GM21717 (cell line): Measurements from ENCODE around the gene KRT32.

Source experiments
- ATAC-seq: cut with Tn5 transposase; IDR thresholded peaks from one replicate; pipeline ENCODE4 v1.9.1; 2021; ENCODE audit warnings: mild to moderate bottlenecking, moderate library complexity; ENCODE audit not compliant: unreplicated experiment

The KRT32 gene

DNA sequence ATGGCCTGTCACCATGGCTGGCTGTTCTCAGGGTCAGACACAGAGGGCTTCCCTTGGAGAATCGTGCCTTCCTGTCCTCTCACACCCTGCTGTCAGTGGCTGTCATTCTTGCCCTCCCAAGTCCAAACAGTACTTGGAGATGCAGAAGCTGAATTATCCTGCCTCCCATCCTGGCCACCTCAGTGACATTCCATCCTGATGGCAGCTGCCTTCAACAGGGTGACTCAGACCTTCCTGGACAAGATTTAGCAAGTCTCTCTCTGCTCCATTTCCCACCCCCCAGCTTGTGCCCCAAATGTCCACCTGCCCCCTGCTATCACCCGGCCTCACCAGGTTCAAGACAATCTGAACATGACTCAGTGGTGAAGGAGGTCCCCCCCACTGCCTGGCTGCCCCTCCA lies 27.3 kb upstream of the KRT32 start:
- no peak for ATAC-seq

DNA sequence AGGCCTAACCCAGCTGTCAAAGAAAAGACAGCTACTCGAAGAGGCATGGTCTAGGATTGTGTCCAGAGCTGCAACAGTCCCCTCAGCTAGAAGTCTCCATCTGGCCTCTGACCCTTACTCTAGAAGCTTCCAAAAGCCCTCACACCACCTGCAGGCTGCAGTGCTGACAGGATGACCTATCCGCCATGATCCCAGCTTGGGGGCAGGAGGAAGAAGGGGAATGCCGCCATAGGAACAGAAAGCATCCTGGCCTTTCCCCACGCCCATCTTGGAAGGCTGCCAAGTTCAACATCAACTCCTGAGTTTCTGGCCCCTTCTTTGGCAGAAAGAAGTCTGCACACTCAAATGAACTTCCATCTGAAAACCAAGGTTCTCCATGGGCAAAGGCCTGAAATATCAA lies 25.6 kb upstream of the KRT32 start:
- no peak for ATAC-seq

DNA sequence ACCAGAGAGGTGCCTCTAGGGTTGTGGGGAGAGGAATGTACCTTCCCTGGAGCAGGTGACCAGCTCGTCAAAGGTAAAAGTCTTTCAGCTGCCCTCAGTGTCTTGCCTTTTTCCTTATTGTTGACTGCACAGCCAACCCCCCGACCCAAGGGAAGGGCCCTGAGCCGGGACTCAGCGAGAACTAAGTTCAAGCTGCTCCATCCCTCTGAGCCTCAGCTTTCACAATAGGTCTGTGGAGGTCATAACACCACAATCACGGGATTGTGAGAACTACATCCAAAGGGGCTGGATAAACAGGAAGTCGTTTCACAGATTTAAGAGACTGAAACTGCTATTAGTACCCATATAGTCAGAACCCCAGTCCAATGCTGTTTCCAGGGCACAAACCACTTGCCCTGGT lies 25.2 kb upstream of the KRT32 start:
- no peak for ATAC-seq

DNA sequence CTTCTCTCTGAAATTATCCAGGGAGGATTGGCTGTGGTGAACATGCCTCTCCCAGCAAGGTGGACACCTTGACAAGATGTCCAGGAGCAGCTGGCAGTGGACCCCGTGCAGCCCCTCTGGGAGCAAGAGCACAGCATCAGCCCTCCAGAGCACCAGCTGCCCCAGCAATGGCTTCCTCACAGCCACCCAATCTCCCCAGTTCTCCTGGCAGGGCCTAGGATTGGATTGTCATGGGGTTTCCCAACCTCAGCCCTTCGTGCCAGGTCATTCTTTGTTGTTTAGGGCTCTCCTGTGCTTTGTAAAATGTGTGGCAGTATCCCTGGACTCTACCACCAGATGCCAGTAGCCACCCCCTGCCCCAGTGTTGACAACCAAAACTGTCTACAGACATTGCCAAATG lies 24.3 kb upstream of the KRT32 start:
- ATAC-seq = no peak

DNA sequence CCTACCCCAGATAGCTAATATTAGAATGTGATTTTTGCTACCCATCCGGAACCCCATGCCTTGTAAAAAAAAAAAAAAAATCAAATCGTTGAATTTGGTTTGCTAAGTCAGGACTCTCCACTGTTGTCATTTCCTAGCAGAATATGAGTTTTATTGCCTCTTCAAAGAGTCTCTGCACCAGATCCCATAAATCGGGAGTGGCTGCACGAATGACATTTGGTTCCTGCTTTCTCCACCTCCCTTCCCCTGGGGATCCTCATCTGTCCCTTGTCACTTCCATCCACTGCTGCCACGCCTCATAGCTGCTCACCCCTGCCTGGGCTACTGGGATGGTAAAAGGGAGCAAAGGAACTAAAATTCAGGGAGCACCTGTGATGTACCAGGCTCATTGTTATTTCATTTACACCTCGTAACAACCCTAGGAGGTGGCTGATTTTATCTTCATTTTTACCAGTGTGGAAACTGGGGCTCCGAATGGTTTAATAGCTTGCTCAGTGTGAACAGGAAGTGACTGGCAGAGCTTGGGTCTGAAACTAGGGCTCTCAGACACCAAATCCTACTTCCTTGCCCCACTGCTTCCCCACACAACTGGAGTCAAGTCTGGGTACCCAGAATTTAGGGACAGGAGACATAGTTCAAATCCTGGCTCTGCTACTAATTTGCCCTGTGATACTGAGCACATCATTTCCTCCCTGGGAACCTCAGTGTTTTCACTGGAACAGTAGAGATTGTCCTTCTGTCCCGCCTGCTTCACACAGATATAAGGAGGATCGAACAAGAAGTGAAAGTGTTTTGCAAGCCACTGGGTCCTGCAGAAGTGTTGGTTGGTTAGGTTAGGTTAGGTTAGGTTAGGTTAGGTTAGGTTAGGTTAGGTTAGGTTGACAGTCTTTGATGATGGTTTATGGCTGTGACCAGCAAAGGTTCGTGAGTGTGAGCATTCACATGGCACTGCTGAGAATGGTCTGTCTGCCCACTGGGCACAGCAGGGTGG lies 23.1 kb upstream of the KRT32 start:
- ATAC-seq = no peak

DNA sequence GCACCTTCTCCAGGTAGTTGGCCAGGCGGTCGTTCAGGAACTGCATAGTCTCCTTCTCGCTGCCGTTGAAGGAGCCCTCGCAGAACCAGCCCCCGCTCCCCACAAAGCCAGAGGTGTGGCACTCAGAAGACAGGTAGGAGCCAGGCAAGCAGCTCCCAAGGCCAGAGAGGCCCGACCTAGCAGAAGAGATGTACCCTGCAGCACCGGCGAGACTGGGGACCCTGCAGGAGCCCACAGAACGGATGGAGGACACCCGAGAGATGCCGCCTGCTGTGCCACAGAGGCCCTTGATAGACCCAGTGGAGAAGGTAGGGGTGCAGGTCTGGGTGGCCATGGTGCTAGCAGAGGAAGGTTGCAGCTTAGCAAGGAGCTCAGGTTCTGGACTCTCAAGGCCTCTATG lies 22.3 kb upstream of the KRT32 start, which contains the start of gene KRT36:
TSS of gene KRT36 (minus strand) at position 380 of the 400 bp plus-strand sequence. CDS start at position 334, 46 bp downstream.
- ATAC-seq = no peak

DNA sequence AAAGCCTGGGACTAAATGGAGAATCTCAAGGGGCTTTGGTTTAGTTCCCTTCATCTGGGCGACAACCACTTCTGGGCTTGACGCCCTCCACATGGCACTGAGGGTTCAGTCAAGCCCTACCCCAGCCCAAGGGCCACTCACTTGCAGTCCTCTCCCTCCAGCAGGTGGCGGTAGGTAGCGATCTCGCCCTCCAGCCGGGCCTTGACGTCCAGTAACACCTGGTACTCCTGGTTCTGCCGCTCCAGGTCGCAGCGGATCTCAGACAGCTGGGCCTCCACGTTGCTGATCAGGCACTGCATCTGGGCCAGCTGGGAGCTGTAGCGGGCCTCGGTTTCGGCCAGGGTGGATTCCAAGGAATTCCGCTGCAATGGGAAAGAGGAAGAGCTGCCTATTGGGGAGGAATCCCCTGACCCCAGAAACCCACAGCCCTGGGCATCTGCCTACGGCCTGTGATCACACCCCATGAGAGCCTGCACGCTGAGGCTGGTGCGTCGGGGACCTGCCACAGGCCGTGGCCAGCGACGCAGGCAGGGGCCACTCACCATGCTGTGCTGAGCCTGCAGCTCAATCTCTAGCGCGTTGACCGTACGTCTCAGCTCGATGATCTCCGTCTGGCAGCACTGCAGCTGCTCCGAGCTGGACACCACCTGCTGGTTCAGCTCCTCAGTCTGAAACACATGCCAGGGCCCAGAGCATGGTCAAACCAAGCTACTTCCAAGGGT lies 19.8 kb upstream of the KRT32 start:
- no peak for ATAC-seq

DNA sequence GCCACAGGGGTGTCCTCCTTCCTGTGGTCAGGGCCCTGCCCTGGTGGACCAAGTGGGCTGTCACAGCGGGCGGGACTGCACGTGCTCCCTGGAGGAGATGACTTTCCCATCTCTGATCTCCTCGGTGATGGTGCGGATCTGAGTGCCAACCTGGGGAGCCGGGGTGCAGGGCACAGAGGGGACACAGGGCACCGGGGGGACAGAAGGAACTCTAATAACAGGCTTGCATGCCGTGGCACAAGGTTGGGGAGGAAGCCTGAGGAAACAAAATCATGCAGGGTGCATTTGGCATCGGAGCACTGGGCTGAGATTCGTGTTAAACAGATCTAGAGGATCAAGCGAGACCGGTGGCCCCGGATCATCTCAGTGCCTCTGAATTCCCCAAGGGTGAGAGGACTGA lies 19.1 kb upstream of the KRT32 start:
- ATAC-seq = no peak

DNA sequence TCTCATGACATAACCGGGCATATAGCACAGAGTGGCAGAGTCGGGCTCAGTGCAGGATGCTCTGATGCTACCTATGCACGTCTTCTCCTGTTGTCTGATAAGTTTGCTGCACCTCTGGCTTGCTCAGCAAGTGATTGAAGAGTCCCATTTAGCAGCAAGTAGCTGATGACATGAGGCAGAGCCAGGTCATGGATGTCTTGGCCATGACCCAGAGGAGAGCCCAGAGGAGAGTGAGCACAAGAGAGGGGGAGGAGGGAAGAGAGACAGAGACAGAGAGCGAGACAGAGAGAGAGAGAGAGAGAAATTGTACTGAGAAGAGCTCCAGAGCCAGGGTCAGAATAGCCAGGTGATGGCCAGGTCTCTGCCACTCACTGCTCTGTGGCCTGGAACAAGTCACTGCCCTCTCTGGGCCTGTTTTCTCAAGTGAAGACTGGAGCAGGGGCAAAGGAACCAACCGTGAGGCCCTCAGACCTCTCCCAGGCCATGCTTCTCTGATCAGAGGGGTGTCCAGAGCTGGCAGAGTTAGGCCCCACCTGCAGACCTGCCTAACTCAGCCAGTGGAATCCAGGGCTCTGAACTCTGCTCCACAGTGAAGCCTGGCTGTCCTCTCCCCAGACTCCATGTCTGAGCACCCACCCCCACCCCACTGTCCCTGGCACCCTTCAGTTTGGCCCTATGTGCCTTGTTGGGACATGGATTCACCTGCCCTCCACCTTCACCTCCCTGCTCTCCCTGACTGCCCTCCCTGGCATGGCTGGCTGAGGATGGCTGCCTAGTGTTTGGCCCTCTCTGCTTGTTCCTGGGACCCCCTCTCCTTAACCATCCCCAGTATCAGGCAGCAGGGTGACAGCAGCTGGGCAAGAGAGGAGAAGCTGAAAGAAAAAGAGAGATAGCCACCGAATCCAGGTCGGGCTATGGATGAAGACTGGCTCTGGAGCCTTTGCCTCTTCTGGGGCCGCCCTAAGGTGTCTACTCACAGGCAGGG lies 18.0 kb upstream of the KRT32 start:
- ATAC-seq = no peak

DNA sequence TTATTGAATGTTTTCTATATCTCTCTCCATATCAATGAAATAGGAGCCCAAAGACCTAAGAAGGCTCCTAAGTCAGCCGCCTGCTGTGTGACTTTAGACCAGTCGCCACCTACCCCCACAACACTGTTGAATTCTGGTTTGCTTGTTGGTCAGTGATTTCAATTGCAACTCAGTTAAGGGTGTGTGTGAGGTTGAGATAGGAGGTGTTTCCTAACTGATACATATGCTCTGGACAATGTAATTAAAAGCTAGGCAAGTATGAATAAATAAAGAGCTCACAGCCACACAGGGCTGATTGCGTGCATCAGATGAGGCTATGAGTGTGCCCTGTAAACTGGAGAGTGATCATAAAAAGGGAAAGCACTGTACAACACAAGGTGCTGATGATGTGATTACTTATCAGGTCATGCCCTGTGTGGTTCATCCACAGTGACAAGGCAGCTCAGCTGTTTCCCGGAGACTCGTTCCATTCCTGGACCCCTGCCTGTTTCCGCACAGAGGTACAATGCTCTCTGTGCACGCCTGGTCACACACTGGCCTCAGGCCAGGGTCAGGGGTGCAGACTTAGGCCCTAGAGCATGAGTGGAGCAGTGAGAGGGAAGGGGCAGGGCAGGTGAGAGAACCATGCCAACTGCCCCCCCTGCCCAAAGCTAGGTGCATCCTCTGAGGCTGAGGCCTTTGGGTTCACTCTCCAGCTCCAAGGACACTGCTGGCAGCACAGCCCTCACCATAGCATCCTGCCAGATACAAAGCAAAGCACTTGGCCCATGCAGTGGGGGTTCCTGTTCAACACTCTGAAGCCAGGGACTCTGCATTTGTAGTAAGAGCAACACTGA lies 17.0 kb upstream of the KRT32 start:
- ATAC-seq = no peak

DNA sequence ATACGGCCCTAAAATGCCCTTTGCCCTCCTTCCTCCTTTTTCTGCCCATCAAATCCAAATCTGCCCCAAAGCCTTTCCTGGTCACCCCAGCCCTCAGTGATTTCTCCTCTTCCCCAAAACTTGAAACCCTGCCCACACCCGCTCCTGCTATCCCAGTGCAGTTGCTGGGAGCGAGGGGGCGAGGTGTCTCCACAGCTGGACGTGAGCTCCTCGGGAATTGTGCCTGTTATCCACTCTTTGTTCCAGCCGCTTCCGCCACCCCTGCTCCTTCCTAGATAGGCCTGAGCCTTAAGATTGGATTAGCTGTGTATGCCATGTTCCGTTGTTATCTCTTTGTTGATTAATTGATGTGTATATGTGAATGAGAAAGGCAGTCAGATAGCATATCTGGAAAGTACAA lies 16.3 kb upstream of the KRT32 start:
- no peak for ATAC-seq

DNA sequence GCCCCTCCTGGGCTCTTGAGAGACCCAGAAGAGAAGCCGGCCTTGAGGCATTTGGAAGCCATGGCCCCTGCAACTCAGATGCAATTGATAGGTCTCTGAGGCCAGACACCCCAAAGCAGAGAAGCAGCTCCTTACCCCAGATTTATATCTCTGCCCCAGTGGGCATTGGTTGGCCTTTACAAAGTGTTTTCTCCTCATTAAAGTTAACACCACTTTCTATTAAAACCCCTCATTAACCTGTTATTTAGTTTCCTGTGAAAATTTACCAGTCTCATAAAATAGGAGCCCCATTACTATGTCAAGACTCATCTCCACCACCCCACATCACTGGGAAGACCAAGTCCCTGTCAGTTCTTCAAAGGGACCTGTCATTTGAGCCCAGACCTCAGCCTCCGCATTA lies 13.8 kb upstream of the KRT32 start, which contains the start of gene KRT35:
TSS of gene KRT35 (minus strand) at position 116 of the 400 bp plus-strand sequence. CDS start at position 62, 54 bp downstream.
- ATAC-seq = no peak

DNA sequence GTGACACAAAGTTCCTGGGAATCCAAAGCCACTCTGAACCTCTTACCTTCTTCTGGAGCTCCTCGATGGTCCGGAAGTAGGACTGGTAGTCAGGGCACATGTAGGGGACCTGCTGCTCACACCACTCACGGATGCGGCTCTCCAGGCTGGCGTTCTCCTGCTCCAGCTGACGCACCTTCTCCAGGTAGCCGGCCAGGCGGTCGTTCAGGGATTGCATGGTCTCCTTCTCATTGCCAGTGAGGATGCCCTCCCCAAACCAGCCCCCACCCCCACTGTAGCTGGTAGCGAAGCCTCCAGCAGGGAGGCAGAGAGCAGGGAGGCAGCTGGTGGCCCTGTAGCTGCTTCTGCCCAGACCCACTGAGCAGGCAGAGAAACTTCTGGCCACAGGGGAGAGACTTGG lies 13.4 kb upstream of the KRT32 start:
- ATAC-seq = no peak

DNA sequence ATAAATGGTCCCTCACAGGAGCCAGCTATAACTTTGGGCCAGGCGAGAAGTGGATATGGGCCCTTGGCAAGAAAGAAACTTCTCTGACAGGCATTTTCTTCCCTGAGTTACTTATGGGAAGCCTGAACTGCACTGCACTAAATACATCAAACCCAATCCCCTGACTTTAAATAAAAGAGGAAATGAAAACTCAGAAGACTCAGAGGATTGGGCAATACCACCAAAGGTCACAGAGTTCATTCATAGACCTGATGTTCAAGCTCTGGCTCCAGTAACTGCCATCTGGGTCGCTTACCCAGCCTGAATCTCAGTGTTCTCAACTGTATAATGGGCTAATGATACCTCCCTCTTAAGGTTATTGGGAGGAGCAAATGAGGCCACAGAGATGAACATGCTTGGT lies 12.9 kb upstream of the KRT32 start:
- ATAC-seq = no peak

DNA sequence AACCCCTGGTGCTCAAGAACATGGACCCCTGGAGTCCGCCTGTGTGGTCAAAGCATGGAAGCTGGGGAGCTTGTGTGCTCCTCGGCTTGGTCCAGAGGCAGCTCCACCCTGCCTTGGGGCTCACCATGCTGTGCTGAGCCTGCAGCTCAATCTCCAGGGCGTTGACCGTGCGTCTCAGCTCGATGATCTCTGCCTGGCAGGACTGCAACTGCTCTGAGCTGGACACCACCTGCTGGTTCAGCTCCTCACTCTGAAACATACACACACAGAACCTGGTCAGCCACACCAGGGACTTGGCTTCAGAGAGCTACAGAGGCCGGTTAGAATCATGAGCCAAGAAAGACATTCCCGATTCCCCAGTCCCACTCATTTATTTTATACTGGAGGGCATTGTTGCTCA lies 11.1 kb upstream of the KRT32 start:
- ATAC-seq = no peak

DNA sequence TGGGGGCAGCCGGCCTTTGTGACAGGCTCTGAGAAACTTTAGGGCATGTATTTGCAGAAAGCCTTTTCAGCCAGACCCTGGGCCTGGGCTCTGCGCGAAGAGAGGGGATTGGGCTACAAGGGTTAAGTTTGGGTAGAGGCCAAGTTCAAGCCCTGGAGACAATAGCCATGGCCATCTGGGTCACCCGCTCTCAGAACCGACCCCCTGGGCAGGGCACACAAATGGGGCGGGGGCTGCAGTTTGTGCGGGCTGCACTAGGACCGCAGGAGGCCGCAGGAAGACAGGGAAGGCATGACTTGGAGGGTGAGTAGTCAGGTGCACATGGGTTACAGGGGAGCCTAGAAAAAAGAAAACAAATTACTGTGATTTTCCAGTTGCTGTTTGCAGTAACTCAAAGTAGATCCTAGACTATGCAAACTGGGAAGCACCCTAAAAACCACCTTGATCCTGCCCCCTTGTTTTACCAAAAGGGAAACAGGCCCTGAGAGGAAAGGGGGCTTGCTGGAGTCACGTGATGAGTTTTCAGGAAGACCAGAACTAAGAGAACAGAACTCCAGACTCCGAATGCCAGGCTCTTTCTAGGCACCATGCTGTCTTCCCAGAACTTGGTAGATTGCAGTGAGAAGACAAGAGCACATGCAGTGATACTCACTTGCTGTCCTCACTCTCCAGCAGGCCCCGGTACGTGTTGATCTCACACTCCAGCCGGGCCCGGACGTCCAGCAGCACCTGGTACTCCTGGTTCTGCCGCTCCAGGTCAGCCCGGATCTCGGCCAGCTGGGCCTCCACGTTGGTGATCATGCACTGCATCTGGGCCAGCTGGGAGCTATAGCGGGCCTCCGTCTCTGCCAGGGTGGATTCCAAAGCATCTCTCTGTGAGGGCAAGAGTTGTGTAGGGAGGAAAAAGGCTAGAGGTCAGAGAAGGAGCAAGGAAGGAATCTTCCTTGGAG lies 10.0 kb upstream of the KRT32 start:
- ATAC-seq = no peak

DNA sequence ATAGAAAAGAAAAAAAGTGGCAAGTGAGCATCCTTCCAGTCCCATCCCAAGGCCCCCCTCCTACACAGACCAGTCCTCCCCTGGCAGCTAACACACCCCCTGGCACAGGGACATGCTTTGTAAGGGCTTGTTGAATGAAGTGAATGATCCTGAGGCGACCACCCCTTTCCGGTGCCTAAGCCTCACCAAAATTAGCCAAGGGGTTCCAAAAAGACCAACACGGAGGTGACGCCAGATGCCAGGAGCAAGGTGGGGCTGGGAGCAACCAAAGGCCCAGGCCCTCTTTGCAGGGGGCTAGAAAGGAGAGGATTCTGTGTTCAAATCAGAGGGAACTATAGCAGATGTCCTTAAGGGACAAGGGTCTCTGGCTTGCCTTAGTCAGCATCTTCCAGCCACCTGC lies 8.2 kb upstream of the KRT32 start:
- ATAC-seq = no peak

DNA sequence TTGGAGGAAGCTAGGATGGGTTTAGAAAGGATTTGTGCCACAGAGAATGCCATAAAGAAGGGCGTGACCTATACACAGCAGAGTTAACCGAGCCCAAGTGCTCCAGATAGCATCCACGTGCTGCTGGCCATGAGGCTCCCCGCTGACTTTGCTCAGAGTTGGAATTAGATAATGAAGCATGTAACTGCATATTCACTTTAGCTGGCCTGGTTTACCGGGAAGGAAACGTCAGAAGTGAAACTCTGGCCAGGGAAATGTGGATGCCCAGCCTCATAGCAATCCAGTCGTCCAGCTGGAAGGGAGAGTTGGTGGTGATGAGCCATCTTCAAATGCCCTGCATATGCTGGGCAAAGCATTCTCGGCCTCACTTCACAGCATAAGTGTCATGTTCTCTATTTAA lies 7.7 kb upstream of the KRT32 start:
- ATAC-seq = no peak

DNA sequence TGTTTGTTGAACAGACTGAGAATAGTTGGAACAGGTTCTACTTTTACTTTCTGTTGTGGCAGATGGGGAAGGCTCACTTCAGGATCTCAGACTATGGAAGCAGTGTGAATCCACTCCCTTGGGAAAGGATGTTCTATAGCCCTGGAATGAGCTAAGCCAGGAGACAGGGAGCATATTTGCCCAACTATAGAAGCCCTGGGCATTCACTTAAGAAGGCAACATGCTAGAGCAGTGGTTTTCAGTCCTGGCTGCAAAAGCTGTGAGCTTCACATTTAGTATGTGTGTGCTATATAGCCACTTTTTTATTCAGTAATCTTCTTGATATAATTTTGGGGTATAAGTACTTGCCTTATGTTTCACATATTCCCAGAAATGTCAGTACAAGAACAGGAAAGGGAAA lies 1.2 kb upstream of the KRT32 start:
- ATAC-seq = no peak
